Fibroblast of peridontal ligament (primary cell): Measurements from ENCODE around the gene CRYBG2.
A peak's percentile ranks its signal among the peaks of the same experiment; 100 is the strongest.

Experiments used
- DNase-seq: peaks from one replicate; pipeline ENCODE4 v3.0.0-alpha.2; 2010; ENCODE audit errors: extremely low read depth

Gene CRYBG2

DNA sequence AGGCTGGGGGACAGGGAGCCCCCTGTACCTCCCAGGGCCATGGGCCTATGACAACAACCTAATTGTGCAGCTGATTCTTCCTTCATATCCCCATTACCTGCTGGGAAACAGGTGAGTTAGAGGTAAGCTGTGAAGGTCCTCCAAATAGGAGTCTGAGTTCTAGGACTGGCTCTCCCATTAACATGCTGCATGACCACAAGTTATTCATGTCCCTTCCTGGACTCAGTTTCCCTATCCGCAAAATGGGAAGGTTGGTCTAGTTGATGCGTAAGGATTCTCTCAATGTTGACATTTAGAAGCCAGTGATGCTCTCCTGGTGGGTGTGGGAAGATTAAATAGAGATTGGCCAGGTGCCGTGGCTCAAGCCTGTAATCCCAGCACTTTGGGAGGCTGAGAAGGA, 14.6 kb upstream of the CRYBG2 start:
- no peak for DNase-seq

DNA sequence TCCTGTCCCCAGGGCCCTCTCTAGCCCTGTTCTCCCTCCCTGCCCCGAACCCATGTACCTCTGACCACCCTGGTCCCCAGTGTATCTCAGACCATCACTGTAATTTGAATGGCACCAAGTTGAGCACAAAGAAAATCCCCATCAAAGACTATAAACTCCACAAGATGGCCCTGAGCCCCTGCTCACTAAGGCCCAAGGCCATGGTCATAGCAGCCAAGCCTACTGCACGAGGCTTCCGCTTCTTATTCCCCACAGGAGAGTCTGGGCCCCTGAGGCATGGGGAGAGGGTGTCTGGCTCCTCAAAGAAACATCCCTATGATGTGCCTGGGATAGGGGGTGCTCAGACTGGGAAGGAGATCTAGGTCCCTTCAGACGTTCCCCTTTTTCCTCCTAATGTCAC, 14.1 kb upstream of the CRYBG2 start:
- no peak for DNase-seq

DNA sequence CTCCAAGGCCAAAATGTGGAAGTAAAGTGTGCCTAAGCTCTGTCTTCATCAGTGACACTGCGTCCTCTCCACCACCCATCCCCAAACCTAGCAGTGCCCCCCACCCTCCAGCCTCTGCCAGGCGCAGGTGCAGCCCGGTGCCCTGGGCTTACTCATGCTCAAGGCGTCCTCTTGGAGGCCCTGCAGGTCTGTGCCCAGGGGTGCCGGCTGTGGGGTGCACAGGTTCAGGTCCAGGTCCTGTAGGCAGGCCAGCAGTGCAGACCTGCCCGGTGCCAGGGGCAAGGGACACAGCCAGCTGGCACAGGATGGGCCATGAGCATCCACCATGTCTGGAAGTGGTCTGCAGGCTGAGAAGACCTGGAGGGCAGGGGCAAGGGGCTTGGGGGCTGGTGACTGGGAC, 13.5 kb upstream of the CRYBG2 start:
- DNase-seq: no peak

DNA sequence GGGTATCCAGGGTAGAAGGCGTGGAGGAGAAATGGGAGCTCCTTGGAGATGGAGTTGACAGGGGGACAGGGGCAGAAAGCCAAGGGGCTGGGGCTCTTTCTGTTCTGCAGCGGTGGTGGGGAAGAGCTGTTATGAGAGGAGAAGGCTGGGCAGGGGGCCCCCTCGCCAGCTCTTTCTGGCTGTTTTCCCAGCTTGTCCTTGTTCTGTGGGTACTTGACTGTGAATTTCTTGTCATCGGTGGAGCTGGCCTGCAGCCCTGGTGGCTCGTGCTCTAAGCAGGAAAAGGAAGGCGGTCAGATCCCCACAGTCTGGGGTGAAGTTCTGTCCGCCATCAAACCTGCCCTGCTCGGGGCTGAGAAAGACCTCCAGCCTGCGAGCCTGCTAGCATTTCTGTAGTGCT, 11.0 kb upstream of the CRYBG2 start:
- DNase-seq: no peak

DNA sequence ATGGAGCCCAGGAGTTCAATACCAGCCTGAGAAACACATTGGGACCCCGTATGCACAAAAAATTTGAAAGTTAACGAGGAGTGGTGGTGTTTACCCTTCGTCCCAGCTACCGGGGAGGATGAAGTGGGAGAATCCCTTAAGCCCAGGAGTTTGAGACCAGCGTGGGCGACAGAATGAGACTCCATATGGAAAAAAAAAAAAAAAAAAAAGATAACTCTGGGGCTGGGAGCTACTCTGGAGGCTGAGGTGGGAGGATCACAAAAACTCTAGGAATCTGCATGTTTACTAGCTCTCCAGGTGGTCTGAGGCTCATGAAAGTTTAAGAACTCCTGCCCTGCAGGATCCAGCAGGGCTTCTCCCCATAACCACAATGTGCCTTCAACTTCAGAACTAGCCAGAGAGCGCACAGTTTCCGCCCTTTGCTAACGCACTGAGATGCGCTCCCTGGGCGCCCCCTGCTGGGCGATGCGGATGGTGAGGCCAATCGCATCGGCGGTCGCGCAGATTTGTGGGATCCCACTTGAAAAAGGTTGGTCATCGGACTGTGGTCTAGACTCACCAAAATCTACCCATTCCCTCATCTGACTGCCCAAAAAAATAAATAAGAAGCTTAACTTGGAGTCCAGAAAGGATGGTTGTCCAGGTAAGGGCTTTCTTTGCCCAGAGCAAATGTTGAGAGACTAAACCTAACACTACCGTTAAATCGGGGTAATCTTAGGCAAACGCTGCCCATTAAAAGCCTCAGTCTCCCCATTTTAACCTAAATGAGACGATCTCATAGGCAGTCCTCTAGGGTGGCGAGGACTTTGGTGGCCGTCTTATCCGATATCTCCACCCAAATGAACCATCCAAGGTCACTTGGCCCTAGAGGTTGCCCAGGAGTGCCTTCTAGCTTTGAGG, 9.9 kb upstream of the CRYBG2 start:
- DNase-seq: peak; percentile 60

DNA sequence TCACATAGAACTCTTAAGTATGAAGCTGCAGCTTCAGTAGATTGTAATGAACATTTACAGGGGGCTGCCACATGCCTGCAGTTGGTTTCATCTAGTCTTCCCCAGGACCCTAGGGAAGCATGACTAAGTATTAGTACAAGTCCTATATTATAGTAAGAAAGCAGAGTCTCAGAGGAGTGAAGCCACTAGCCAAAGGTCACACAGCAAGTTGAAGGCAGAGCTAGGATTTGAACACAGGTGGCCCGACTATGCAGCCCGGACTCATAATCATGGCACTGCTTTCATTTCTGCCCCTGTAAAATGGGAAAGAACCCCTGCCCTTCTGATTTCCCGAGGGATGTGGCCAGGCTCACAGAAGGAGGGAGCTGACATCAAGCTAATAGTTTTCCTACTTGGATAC, 8.4 kb upstream of the CRYBG2 start:
- no peak for DNase-seq

DNA sequence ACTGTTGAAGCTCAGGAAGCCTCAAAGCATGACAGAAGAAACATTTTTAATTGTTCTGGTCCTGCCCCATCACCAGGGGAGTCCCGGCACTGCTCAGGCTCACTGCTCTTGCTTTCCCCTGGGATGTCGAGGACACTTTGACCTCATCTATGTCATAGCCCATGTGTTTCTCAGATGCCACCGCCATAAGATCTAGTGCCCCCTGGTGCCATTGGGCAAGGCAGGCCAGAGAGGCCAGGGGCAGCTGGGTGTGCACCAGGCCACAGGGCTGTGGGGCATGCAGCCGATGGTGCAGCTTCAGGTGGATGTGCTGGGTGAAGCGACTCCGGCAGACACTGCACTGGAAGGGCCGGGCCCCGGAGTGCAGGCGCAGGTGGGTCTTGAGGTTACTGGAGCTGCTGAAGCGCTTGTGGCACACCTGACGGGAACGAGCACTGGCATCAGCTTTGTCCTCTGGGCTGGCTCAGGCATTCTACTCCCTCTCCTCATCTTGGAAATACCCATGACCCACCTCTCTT, 7.7 kb upstream of the CRYBG2 start:
- no peak for DNase-seq

DNA sequence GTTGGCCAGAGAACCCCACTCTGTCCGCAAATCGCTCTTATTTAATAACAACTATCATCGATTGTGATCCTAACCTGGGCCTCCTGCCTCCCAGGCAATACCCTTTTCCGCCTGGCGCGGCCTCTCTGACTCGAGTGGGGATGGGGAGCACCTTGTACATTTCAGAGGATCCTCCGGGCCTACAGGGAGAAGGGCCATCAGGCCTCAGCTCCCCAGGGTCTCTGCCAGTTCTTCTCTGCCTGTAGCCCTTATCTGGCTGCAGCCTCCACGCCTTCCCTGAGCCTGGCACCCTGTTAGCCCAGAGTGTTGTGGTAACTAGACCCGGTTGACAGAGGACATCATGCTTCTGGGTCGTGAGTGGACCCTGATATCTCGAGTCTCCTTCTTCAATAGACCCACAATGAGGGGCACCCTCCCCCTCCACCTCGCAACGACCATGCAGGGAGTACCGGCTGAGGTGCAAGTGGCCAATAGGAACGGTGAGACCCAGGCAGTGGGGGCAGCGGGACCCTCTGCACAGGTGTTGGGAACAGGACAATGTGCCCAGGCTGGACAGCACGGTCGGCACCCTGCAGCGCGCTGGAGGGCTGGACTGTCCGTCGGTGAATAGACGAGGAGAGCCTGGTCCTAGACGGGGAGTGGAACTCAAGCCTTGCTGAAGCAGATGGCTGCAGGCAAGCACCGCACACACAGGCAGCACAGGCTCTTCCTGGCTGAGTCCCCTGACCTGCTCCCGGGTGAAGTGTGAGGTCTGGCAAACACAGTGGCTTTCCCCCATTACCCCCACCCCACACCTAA, 7.1 kb upstream of the CRYBG2 start:
- DNase-seq: no peak

DNA sequence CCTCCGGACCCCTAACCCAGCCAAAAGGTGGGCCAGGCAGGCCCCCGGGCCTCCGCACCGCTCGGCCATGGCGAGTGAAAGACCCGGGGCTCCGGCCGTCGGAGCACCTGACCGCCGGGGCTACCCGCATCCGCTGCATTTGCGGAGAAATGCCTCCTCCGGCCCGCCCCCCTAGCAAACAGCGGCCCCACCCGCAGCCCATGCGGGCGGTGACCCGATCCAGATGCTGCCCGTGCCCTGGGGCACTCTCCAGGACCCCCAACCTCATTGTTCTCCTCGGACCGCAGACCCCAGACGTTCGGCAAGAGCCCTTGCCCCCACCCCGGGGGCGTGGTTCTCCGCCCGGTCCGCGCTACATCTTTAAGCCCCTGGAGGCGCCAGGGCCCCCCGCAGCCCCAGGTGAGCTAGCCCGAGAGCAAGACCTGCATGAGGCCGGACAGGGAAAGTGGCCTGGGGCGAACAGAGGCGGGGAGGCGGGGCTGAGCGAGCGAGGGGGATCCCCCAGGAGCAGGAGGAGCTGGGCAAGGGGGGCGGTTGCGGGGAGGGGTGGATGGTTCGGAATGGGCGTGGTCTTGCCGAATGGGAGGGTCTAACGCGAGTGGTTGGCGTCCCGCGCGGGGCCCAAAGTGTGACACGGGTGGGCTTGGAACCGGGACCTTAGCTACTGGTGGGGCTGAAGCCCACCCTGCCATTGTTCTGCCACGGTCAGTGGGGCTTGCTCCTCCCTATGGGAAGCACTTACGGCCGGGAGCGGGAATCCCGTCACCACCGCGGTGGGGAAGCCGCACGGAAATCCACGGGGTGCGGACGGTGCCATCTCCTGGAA, 6.3 kb upstream of the CRYBG2 start:
- DNase-seq: no peak

DNA sequence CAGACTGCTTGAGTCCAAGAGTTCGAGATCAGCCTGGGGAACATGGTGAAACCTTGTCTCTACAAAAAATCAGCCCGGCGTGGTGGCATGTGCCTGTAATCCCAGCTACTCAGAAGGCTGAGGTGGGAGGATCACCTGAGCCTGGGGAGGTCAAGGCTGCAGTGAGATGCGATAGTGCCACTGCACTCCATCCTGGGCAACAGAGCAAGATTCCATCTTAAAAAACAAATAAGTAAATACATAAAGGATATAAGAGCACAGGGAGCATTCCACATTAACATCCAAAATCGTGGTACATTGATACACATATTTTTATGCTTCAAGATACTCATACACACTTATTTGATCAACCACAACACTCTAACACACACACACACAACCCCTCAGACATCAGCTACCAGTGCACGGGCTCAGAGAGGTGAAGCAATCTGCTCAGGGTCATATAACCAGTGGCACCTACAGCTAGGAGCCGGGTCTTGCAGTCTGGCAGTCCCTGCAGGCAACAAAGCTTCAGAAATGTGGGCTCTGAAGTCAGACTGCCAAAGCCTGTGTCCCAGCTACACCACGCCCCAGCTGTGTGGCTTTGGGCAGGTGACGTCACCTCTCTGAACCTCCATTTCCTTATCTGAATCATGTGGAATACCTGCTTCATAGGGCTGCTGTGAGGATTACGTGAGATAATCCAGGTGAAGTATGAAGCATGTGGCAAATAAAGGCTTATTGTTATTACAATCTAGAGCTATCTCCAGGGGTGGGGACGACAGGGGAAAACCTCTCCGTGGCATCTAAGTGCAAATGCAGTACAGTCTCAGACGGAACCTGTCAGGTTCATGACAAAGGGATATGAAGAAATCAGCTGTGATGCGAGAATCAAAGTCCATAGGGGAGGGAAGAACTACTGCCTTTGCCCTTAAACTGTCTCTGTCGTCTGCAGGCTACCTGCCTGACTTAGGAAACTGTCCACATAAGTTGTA, 4.8 kb upstream of the CRYBG2 start:
- no peak for DNase-seq

DNA sequence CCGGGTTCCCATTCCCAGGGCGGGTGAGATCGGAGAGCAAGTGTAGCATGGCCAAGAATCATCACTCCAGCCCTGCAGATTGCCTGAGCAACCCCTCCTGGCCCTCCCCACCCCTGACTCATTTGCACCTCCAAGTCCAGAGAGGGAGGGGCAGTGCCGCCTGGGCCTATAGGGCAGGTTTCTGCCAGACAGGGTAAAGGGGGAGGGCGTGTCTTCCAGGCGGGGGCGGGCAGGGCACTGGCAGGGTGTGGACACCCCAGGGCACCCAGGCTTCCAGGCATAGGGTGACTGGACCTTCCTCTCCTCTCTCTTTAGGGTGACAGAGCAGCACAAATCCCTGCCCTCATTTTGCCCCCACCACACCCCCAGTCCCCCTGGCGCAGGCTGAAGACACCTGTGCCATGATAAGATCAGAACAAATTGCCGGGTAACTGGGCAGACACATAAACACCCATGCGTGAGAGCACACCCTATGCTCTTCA, 3.2 kb upstream of the CRYBG2 start:
- DNase-seq: no peak

DNA sequence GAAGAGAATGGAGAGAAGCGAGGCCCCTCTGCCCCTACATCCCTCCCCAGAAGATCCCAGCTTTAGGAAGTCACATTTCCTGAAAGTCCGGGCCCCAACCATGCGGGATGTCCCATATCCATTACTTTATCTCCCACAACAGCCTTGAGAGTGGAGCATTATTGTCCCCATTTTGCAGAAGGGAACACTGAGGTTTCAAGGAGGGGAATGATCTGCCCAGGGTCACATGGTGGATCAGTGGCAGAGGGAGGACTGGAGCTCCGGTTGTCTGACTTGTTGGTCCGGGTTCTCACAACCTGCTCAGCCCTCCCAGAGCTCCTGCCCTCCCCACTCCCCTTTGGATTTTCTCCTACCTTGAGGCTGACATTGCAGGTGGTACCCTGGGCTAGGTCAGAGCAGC, 2.2 kb upstream of the CRYBG2 start:
- no peak for DNase-seq

DNA sequence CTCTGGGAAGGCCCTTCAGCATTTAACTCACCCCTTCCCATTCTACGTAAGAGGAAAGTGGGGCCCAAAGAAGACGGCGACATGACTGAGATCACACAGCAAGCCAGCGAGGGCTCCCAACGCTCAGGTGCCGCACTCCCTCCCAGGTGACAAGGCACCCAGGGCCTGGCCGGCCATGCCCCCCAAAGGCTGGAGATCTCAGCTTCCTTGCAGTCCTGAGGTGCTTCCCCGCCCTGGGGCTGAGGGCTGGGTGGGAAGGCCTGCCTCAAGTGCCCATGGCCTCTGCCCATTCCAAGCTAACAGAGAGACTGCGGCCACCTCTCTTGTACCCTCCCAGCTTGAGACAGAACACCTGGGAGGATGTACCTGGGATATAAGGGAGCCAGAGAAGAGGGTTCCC, 1.0 kb upstream of the CRYBG2 start:
- no peak for DNase-seq

DNA sequence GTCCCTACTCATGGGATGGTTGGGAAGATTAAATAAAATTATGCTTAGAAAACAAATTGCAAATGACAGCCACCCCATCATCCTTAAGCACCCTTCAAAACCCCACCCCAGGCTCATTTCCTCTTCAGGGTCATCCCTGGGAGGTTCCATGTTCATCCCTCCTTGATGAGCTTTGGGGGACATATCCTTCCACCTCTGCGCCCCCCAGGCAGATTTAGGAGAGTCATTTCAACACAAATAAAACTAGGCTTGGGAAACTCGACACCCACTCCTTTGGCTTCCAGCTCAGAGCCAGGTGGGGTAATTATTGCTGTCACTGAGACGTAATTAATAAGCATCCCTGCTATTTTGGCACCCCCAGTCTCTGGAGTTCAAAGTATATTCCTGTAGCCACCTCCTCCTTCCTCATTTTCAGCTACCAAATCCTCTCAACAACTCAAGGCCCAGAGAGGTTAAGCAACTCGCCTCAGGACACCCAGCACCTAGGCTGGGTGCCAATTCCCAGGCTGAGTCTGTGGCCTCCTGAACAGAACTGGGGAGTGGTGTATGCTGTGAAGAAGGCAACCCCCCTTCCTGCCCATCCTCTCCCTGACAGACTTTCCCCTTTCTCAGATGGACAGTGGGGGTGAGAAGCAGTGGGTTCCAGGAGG, 595 bp downstream of the CRYBG2 start:
- no peak for DNase-seq

DNA sequence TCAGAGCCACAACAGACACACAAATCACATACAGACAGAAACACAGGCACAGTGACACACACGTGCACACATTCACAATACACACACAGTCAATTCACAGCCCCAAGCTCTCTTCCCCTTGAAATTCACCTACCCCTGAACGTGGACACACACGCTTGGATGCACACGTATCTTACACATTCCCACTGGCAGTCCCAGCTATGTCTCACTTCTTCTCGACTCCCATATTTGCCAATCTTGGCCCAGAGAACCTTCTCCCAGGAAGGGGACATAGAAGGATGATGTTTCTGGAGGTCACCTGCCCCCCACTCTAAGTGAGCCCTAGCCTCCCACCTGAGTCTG, 1.6 kb downstream of the CRYBG2 start:
- DNase-seq: no peak

DNA sequence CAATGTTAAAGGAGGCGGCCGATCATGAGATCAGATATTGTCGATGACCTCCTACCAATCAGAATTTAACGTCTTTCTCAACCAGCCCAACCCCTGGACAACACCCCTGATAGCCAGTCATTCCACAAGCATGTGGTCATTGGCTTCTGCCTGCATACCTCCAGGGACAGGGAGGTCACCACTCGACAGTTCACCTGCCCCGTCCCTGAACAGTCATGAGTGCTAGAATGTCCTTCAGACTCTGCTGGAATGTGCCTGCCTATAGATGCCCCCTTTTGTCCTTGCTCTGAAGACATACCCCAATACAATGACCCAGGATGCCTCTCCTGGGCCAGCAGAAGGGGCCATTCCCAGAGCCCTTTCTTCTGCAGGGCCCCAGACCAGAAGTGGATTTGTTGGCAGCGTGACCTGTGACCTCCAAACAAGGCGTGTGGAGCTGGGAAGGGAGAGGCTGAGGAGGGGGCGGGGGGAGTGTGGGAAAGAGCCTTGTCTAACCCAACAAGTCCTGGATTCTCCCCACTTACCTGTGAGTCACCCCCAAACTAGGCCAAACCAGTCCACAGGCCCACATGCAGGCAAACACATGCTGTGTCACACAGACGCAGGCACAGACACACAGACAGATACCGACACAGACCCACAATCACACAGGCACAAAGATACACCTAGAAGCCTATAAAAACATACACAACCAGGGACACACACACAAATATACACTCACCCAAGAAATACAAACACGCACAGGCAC, 2.2 kb downstream of the CRYBG2 start:
- DNase-seq: no peak

DNA sequence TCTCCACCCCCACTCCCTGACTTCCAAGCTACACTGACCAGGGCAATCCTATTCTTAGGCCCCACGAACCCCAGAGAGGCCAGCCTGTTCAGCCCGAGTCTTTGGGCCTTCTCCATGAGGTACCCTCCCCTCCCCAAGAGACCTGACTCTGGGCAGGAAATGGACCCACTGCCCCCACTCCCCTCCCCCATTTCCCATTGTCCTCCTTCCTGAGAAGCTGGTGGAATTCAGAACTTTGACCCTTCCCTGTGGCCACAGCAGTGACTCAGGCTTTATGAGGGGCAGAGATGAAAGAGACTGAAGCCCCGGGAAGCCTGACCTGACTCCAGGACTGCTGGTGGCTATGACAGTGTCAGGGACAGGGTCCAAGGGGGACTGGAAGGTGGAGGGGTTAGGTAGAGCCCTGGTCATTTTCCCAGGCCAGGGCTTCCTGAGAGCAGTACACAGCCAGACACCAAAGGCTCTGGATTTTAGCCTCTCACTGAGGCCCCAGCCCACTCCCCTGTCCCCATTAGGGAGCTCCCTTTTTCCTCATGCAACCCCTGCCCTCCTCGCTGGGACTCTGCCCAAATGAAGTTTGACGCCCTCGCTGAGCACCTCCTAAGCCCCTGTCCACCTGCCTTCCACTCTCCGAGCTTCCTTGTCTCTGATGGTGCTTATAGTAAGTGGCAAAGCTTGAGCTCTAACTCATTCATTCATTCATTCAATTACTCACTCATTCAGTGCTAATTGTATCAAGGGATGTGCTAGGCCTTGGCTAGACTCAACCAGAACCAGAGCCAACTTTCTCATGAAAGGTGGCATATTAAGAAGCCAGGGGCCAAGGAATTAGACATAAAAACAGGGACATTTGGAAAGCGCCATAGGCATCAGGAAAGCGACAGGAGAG, 3.0 kb downstream of the CRYBG2 start:
- DNase-seq: no peak

DNA sequence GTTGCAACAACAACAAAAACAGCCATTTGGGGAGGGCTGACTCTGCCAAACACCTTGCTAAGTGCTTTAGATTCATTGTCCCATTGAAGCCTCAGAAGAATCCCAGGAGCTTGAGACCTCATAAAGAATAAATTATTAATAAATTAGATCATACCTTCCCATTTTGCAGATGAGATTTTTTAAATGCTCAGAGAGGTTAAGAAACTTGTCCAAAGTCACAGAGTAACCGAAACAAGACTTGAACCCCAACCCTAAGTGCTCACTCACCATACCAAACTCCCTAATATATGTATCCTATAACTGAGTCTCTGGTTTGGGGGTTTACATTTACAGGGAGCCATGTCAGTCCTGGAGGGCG, 3.6 kb downstream of the CRYBG2 start:
- DNase-seq: no peak

DNA sequence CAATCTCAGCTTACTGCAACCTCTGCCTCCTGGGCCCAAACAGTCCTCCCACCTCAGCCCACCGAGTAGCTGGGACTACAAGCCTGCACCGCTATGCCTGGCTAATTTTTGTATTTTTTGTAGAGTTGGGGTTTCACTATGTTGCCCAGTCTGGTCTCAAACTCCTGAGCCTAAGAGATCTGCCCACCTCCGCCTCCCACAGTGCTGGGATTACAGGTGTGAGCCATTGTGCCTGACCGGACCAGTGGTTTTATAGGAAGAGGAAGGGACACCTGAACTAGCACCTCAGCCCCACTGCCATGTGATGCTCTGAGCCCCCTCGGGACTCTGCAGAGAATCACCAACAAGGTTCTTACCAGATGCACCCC, 4.1 kb downstream of the CRYBG2 start:
- no peak for DNase-seq
